ENCODE data around the gene TECPR2. TPM values are rescaled to one million over a fixed set of nuclear protein-coding genes. Genes with fewer than 3 reads are reported as not detected.

TECPR2 gene
- total and polyA plus RNA-seq, 4 donors, result 2.0 to 12.6 (median 5.2) TPM

GRCh38 chr14:102472791-102473150, 110.0 kb downstream of the TECPR2 start:
- Histone ChIP-seq H3K9ac (ENCODE audit: low read depth in 1 of 2, low read length in 2 of 2) (no peak overlapping the region), H3K9me3 (ENCODE audit: control insufficient read depth in 4 of 4, low read length in 3 of 4) (no peaks in the 10 kb centered on the region), H3K36me3 (ENCODE audit: control insufficient read depth in 4 of 4, insufficient read depth in 3 of 4, low read depth in 1 of 4, low read length in 3 of 4) (peaks cover 0 to 8% (median 3%) of the 10 kb centered on the region in 4 donors), H3K4me3 (ENCODE audit: low read depth in 1 of 3, low read length in 3 of 3) (no peak overlapping the region), H3K27ac (ENCODE audit: low read depth in 1 of 2, low read length in 2 of 2) (no peak overlapping the region), H3K4me1 (ENCODE audit: control insufficient read depth in 4 of 4, insufficient read depth in 4 of 4, low read length in 3 of 4) (no peaks in the 10 kb centered on the region), H3K27me3 (ENCODE audit: control insufficient read depth in 4 of 4, insufficient read depth in 4 of 4, low read length in 3 of 4) (no peaks in the 10 kb centered on the region)
- DNase-seq (ENCODE audit: low spot score), result no peak
- TF ChIP-seq GABPA (IDR thresholded peaks at IDR 0.05 in 1 of 2, conservative IDR thresholded peaks at IDR 0.05 in 1 of 2) (no peak), EGR1 (IDR thresholded peaks at IDR 0.05; ENCODE audit: low read depth in 2 of 2) (no peak), SP1 (IDR thresholded peaks at IDR 0.05) (no peak), REST (IDR thresholded peaks at IDR 0.05) (no peak), YY1 (IDR thresholded peaks at IDR 0.05) (no peak), JUND (IDR thresholded peaks at IDR 0.05) (no peak), ATF3 (IDR thresholded peaks at IDR 0.05) (no peak), RAD21 (IDR thresholded peaks at IDR 0.05) (no peak), FOXA2 (IDR thresholded peaks at IDR 0.05) (no peak), HNF4A (conservative IDR thresholded peaks at IDR 0.05) (no peak), MAX (IDR thresholded peaks at IDR 0.05) (no peak), NR2F2 (IDR thresholded peaks at IDR 0.05) (no peak)
- WGBS, result 90% methylated on average over 9 of the region's 9 CpGs

GRCh38 chr14:102473559-102473958, 110.8 kb downstream of the TECPR2 start:
- 97% methylated on average over 2 of the region's 2 CpGs for WGBS
- H3K9me3 ChIP-seq (ENCODE audit: control insufficient read depth in 4 of 4, low read length in 3 of 4), result no peaks in the 10 kb centered on the region
- H3K36me3 ChIP-seq (ENCODE audit: control insufficient read depth in 4 of 4, insufficient read depth in 3 of 4, low read depth in 1 of 4, low read length in 3 of 4), result peaks cover 0 to 7% (median under 1%) of the 10 kb centered on the region in 4 donors
- no peak for DNase-seq (ENCODE audit: low spot score)
- H3K4me3 ChIP-seq (ENCODE audit: low read depth in 1 of 3, low read length in 3 of 3), result no peak overlapping the region
- no peak overlapping the region for H3K27ac ChIP-seq (ENCODE audit: low read depth in 1 of 2, low read length in 2 of 2)
- no peak overlapping the region for H3K9ac ChIP-seq (ENCODE audit: low read depth in 1 of 2, low read length in 2 of 2)
- H3K27me3 ChIP-seq (ENCODE audit: control insufficient read depth in 4 of 4, insufficient read depth in 4 of 4, low read length in 3 of 4), result no peaks in the 10 kb centered on the region
- no peak for TF ChIP-seq ZBTB33 (IDR thresholded peaks at IDR 0.05)
- no peak for TF ChIP-seq GABPA (IDR thresholded peaks at IDR 0.05 in 1 of 2, conservative IDR thresholded peaks at IDR 0.05 in 1 of 2)
- TF ChIP-seq REST (IDR thresholded peaks at IDR 0.05), result no peak
- no peak for TF ChIP-seq EGR1 (IDR thresholded peaks at IDR 0.05; ENCODE audit: low read depth in 2 of 2)
- TF ChIP-seq JUND (IDR thresholded peaks at IDR 0.05), result no peak
- TF ChIP-seq RAD21 (IDR thresholded peaks at IDR 0.05), result no peak
- no peak for TF ChIP-seq FOXA2 (IDR thresholded peaks at IDR 0.05)
- TF ChIP-seq TAF1 (conservative IDR thresholded peaks at IDR 0.05), result no peak
- TF ChIP-seq ATF3 (IDR thresholded peaks at IDR 0.05), result no peak
- no peak for TF ChIP-seq FOXA1 (IDR thresholded peaks at IDR 0.05)
- TF ChIP-seq SP1 (IDR thresholded peaks at IDR 0.05), result no peak
- no peak for TF ChIP-seq YY1 (IDR thresholded peaks at IDR 0.05)
- TF ChIP-seq HNF4A (conservative IDR thresholded peaks at IDR 0.05), result no peak
- TF ChIP-seq HNF4G (IDR thresholded peaks at IDR 0.05), result no peak
- TF ChIP-seq NR2F2 (IDR thresholded peaks at IDR 0.05), result no peak
- no peak for TF ChIP-seq RXRA (IDR thresholded peaks at IDR 0.05)
- TF ChIP-seq CTCF (IDR thresholded peaks at IDR 0.05; ENCODE audit: low read depth, low read length, missing input control), result no peak
- no peaks in the 10 kb centered on the region for H3K4me1 ChIP-seq (ENCODE audit: control insufficient read depth in 4 of 4, insufficient read depth in 4 of 4, low read length in 3 of 4)
